Tibial nerve (tissue), 4 donors: Measurements from ENCODE around the gene PSD4. TPM values are rescaled to one million over a fixed set of nuclear protein-coding genes. Genes with fewer than 3 reads are reported as not detected.

Source experiments
- DNase-seq, 2 donors: peaks; one replicate each; pipeline ENCODE4 v3.0.0-alpha.2; 2019; ENCODE audit warnings: low spot score in 2 of 2
- H3K27ac ChIP-seq, 4 donors: fragments of 200-600 bp; sonication (generic) in 3 of 4; one replicate each; pipeline ENCODE4 v1.5.1; 2017 to 2019; ENCODE audit warnings: mild to moderate bottlenecking in 1 of 4
- H3K27me3 ChIP-seq, 2 donors: fragments of 200-600 bp; sonication (generic) in 1 of 2; one replicate each; pipeline versions ENCODE4 v1.5.1 to v1.6.0; 2017 to 2019
- H3K36me3 ChIP-seq, 3 donors: fragments of 200-600 bp; sonication (generic); one replicate each; pipeline ENCODE4 v1.5.1; 2018 to 2019
- H3K4me1 ChIP-seq, 4 donors: fragments of 200-600 bp; sonication (generic) in 3 of 4; one replicate each; pipeline ENCODE4 v1.5.1; 2017 to 2019
- H3K4me3 ChIP-seq, 4 donors: fragments of 200-600 bp; sonication (generic) in 3 of 4; one replicate each; pipeline ENCODE4 v1.5.1; 2017 to 2019; ENCODE audit warnings: mild to moderate bottlenecking in 1 of 4, moderate library complexity in 1 of 4
- H3K9me3 ChIP-seq, 4 donors: fragments of 200-600 bp; sonication (generic) in 3 of 4; one replicate each; pipeline ENCODE4 v1.5.1; 2017 to 2019
- EP300 ChIP-seq, 2 donors: sonication (generic); formaldehyde crosslinking; IDR thresholded peaks; one replicate each; pipeline ENCODE4 v1.6.1; 2017; ENCODE audit warnings: antibody characterized with exemption in 2 of 2, mild to moderate bottlenecking in 1 of 2
- POLR2A ChIP-seq, 2 donors: fragments of 450-650 bp; IDR thresholded peaks; one replicate each; pipeline ENCODE4 v1.6.1; 2017; ENCODE audit warnings: antibody characterized with exemption in 2 of 2, mild to moderate bottlenecking in 2 of 2, moderate library complexity in 2 of 2
- WGBS, 2 donors: methylation state at CpG; one replicate each; pipeline ENCODE4 v1.1.5; 2018; 5-methylcytosine and 5-hydroxymethylcytosine counted together
- total RNA-seq, 4 donors: library from RNA; depleted of rRNA; stranded (reverse); fragments of >200 nt; gene quantifications; one replicate each; pipeline ENCODE4 v1.1.0, GENCODE V29; 2016
- TF ChIP-seq, protein P1 (sequence below), 5 experiments: fragments of 200-600 bp in 3 of 5; fragments of 450-650 bp in 2 of 5; sonication (generic) in 3 of 5; IDR thresholded peaks; one replicate each; pipeline ENCODE4 v1.5.1; 2016 to 2019; ENCODE audit warnings: antibody characterized with exemption in 5 of 5, mild to moderate bottlenecking in 3 of 5, moderate library complexity in 2 of 5

Gene PSD4
- total RNA-seq, 4 donors from 2014 or later: 8.7 to 20.7 (median 11.3) TPM

DNA sequence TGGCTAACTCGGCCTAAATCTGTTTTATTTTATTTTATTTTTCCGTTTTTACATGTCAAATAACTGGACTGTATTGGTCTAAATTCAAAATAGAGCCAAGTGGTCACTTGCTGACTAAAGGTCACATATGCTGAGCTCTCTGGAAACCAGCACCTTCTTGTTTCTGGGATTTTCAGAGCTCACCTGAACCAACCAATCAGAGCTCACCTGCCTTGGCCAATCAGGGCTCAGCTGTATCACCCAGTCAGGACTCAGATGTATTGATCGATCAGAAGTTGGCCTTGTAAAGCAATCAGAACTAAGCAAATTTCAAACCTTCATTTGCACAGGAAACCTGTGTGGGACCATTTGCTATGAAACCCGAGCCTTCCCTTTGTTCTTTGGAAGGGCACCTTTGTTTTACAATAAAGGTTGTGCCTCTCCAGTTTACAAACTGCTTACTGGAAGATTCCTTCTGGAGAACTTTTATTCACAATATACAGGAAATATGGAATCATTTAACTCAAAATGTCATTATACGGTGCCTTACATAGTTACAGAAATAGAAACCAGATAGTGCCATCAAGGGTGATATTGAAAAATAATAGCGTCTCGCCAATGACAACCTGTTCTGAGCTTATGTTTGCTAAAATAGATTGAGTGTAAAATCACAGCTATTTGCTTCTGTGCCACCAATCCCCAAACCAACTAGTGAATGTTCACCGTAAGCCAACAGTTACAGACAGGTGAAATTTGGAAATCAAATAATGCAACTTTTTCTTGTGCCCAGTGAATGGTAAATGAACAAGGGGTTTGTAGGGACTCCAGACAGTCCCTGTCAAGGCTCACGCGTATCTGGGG lies 17.3 kb upstream of the PSD4 start:
- TF ChIP-seq EP300 (IDR thresholded peaks at IDR 0.05) (no peak), POLR2A (IDR thresholded peaks at IDR 0.05) (no peak)
- TF ChIP-seq, protein P1, sequence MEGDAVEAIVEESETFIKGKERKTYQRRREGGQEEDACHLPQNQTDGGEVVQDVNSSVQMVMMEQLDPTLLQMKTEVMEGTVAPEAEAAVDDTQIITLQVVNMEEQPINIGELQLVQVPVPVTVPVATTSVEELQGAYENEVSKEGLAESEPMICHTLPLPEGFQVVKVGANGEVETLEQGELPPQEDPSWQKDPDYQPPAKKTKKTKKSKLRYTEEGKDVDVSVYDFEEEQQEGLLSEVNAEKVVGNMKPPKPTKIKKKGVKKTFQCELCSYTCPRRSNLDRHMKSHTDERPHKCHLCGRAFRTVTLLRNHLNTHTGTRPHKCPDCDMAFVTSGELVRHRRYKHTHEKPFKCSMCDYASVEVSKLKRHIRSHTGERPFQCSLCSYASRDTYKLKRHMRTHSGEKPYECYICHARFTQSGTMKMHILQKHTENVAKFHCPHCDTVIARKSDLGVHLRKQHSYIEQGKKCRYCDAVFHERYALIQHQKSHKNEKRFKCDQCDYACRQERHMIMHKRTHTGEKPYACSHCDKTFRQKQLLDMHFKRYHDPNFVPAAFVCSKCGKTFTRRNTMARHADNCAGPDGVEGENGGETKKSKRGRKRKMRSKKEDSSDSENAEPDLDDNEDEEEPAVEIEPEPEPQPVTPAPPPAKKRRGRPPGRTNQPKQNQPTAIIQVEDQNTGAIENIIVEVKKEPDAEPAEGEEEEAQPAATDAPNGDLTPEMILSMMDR (IDR thresholded peaks at IDR 0.05): no peak
- 51 to 58% methylated on average over 10 of the region's 10 CpGs for WGBS, 2 donors
- peaks cover 0 to 19% of the 10 kb centered on the region in 2 donors for H3K27me3 ChIP-seq
- no peaks in the 10 kb centered on the region for H3K9me3 ChIP-seq
- peak overlapping the region in 2 of 4 donors; percentile 29 to 54 for H3K4me3 ChIP-seq
- peaks cover 0 to 9% (median 2%) of the 10 kb centered on the region in 4 donors for H3K4me1 ChIP-seq
- peak overlapping the region in 1 of 4 donors; percentile 68 for H3K27ac ChIP-seq
- no peaks in the 10 kb centered on the region for H3K36me3 ChIP-seq
- no peak for DNase-seq

DNA sequence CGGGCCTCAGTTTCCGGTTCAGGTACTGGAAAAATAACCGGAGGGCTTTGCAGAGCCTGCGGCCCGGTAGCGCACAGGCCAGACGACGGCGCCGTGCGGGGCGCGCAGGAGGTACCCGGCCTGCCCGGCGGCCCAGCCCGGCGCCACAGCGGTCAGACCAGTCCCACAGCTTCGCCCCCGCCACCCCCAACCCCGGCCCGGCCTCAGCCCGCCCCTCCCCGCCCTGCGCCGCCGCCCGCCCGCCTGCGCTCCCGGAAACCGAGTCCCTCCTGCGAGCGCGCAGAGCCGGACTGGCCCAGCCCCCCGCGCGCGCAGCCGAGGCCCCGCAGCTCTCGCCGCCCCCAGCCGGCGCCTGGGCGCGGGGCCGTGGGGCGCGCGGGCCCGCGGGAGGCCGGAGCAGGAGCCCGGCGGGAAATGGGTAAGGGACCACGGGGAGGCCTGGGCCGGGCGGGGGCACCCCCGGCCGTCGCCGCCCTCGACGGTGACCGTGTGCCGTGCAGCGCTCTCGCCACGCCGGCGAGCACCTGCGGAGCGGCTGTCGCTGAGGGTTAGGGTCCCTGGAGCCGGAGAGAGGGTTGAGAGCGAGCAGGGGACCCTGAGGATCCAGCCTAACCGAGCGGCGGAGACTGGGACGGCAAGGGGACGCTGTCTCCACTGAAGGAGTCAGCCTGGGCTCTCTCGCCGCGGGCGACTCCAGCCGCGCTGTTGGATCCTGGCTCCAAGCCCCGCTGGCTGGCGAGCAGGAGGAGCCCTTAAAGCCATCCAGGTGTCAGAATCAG lies 16.5 kb upstream of the PSD4 start:
- Histone ChIP-seq H3K36me3 (no peaks in the 10 kb centered on the region), H3K27me3 (peaks cover 0 to 19% of the 10 kb centered on the region in 2 donors), H3K9me3 (no peaks in the 10 kb centered on the region), H3K4me3 (peak overlapping the region in 2 of 4 donors; percentile 47 to 54), H3K27ac (peak overlapping the region in 1 of 4 donors; percentile 74), H3K4me1 (peaks cover 0 to 9% (median 2%) of the 10 kb centered on the region in 4 donors)
- 0 to 3% methylated on average over 7 to 33 of the region's 92 CpGs for WGBS, 2 donors
- no peak for DNase-seq
- TF ChIP-seq, protein P1 (IDR thresholded peaks at IDR 0.05): no peak
- TF ChIP-seq EP300 (IDR thresholded peaks at IDR 0.05) (no peak), POLR2A (IDR thresholded peaks at IDR 0.05) (no peak)

DNA sequence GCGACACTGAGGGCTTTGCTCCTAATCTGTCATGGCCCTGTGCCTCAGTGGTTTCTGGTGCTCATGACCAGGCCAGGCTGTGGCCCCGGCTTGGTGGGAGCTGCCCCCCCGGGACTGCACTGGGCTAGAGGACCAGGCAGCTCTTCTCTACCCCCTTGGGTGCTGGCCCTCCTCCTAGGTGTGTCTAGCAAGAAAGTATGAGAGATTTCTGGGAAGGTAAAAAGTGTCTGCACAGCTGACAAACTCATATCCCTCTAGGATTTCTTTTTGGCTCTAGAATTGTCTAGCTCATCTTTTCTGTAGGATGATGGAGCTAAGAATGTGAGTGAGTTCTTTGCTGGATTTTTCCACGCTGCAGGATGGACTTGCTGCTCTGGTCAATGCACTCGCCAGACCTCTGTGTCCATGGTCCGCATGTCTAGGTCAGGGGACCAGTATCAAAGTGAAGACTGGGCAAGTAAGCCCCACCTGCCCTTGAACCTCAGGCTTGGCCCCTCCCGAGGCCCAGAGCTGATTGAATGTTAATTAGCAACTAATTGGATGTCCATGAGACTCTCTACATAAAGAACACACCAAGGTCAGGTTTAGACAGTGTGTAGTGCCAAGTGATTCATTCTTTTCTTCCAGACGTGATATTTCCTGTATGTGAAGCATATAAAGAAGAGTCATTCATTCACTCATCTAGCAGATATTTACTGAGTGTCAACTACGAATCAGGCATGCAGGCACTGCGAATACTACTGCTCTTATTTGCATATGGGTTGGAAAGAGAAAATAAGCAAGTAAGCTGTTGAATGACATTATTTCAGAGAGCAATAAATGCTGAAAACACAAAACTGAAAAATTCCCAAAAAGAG lies 15.6 kb upstream of the PSD4 start:
- Histone ChIP-seq H3K27ac (peak overlapping the region in 1 of 4 donors; percentile 74), H3K36me3 (no peaks in the 10 kb centered on the region), H3K9me3 (no peaks in the 10 kb centered on the region), H3K4me3 (peak overlapping the region in 2 of 4 donors; percentile 47 to 54), H3K27me3 (peaks cover 0 to 19% of the 10 kb centered on the region in 2 donors), H3K4me1 (peaks cover 0 to 9% (median 2%) of the 10 kb centered on the region in 4 donors)
- DNase-seq: no peak
- 52 to 53% methylated on average over 9 to 10 of the region's 10 CpGs for WGBS, 2 donors
- TF ChIP-seq EP300 (IDR thresholded peaks at IDR 0.05): no peak

DNA sequence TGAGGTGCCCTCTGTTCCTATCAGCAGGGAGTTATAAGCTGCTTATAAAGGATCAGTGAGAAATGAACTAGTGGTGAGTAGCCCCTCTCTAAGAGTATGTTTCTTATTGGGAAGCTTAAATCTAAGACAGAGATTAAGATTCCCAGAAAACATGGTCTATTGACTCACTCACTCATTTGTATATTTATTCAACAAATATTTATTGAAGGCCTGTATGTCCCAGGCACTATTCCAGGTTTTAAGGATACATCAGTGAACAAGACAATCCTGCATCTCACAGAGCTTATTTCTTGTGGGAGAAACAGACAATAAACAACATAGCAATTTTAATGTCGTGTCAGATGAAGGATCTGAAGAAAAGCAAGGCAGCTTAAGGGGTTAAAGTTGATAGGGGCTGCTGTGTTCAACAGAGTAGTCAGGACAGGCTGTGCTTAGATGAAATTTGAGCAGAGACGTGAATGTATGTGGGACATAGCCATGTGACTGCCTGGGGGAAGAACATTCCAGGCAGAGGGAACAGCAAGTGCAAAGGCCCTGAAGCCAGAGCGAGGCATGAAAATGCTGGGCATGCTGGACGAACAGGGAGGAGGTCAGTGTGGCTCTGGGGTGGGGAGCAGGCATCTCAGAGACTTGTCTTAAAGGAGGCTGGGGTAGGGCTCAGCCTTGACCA lies 14.8 kb upstream of the PSD4 start:
- Histone ChIP-seq H3K27ac (no peak overlapping the region), H3K9me3 (no peaks in the 10 kb centered on the region), H3K27me3 (peaks cover 0 to 19% of the 10 kb centered on the region in 2 donors), H3K4me3 (no peak overlapping the region), H3K36me3 (no peaks in the 10 kb centered on the region), H3K4me1 (peaks cover 0 to 9% (median 2%) of the 10 kb centered on the region in 4 donors)
- TF ChIP-seq, protein P1 (IDR thresholded peaks at IDR 0.05): no peak
- TF ChIP-seq EP300 (IDR thresholded peaks at IDR 0.05) (no peak), POLR2A (IDR thresholded peaks at IDR 0.05) (no peak)
- DNase-seq: no peak
- WGBS, 2 donors: 69% methylated on average over 4 of the region's 4 CpGs

- 95 to 100% methylated on average over 1 of the region's 1 CpG for WGBS, 2 donors
- no peak overlapping the region for H3K4me3 ChIP-seq
- H3K36me3 ChIP-seq: no peaks in the 10 kb centered on the region
- H3K9me3 ChIP-seq: no peaks in the 10 kb centered on the region
- H3K27me3 ChIP-seq: peaks cover 0 to 15% of the 10 kb centered on the region in 2 donors
- H3K4me1 ChIP-seq: peaks cover 0 to 9% (median 2%) of the 10 kb centered on the region in 4 donors
- H3K27ac ChIP-seq: no peak overlapping the region
- TF ChIP-seq EP300 (IDR thresholded peaks at IDR 0.05) (no peak), POLR2A (IDR thresholded peaks at IDR 0.05) (no peak)
- TF ChIP-seq, protein P1 (IDR thresholded peaks at IDR 0.05): no peak
- no peak for DNase-seq
These were observed 13.5 kb upstream of the PSD4 start for GRCh38 chr2:113160248-113160647.
